22Rv1 (cell line): ENCODE measurements around the gene CGNL1.

Experiments used
- CTCF ChIP-seq: fragments of 450-650 bp; IDR thresholded peaks from 2 replicates; pipeline ENCODE4 v1.5.1; 2017; ENCODE audit warnings: mild to moderate bottlenecking
- ZFX ChIP-seq: fragments of 450-650 bp; IDR thresholded peaks from 2 replicates; pipeline ENCODE4 v1.6.1; 2017; ENCODE audit warnings: antibody characterized with exemption, borderline replicate concordance

- no peak for TF ChIP-seq CTCF
- no peak for TF ChIP-seq ZFX
These were observed 171.0 kb downstream of the CGNL1 start for GRCh38 chr15:57547243-57547755.
